ENCODE results near the gene RBMS1. TPM values are rescaled to one million over a fixed set of nuclear protein-coding genes. Genes with fewer than 3 reads are reported as not detected.
A peak's percentile ranks its signal among the peaks of the same experiment; 100 is the strongest.

Gene RBMS1
- total RNA-seq, 3 donors from 2014 or later = 81.3 to 96.2 (median 92.1) TPM

GRCh38 chr2:160430001-160430344, 63.6 kb downstream of the RBMS1 start:
- H3K27ac ChIP-seq = peak overlapping the region; percentile 20 to 35
- no peaks in the 10 kb centered on the region for H3K27me3 ChIP-seq
- TF ChIP-seq CTCF (IDR thresholded peaks at IDR 0.05) = no peak
- TF ChIP-seq POLR2AphosphoS5 (IDR thresholded peaks at IDR 0.05) = no peak
- TF ChIP-seq POLR2A (IDR thresholded peaks at IDR 0.05) = no peak
- peaks cover 0 to 3% of the 10 kb centered on the region in 2 donors for H3K9me3 ChIP-seq
- intact Hi-C loops (cut with DNase I; ENCODE audit: low total_unique reads) = no loop called here
- no peak for DNase-seq (ENCODE audit: low spot score in 2 of 2)
- no peak overlapping the region for H3K4me3 ChIP-seq
- H3K4me1 ChIP-seq = peaks cover 0 to 5% of the 10 kb centered on the region in 2 donors
- no peaks in the 10 kb centered on the region for H3K36me3 ChIP-seq

GRCh38 chr2:160429248-160430000, 64.2 kb downstream of the RBMS1 start:
- DNase-seq (ENCODE audit: low spot score in 2 of 2) = no peak
- H3K9me3 ChIP-seq = peaks cover 0 to 3% of the 10 kb centered on the region in 2 donors
- peaks cover 0 to 5% of the 10 kb centered on the region in 2 donors for H3K4me1 ChIP-seq
- peak overlapping the region; percentile 20 to 35 for H3K27ac ChIP-seq
- H3K27me3 ChIP-seq = no peaks in the 10 kb centered on the region
- no peaks in the 10 kb centered on the region for H3K36me3 ChIP-seq
- TF ChIP-seq CTCF (IDR thresholded peaks at IDR 0.05) (peak; percentile 22 to 62 (median 60)), POLR2AphosphoS5 (IDR thresholded peaks at IDR 0.05) (no peak)
- intact Hi-C loops (cut with DNase I; ENCODE audit: low total_unique reads) = loop anchor here (10.0 kb wide), 1 partner anchor 1605 kb away; no protein-coding TSS in a partner anchor
- H3K4me3 ChIP-seq = no peak overlapping the region

- Histone ChIP-seq H3K4me3 (peak overlapping the region in 2 of 3 donors; percentile 1 to 44), H3K27ac (peak overlapping the region; percentile 43 to 76), H3K36me3 (no peaks in the 10 kb centered on the region), H3K27me3 (no peaks in the 10 kb centered on the region), H3K9me3 (peaks cover 0 to 3% of the 10 kb centered on the region in 2 donors), H3K4me1 (peaks cover 0 to 5% of the 10 kb centered on the region in 2 donors)
- DNase-seq (ENCODE audit: low spot score in 2 of 2) = no peak
- TF ChIP-seq POLR2AphosphoS5 (IDR thresholded peaks at IDR 0.05) (no peak), POLR2A (IDR thresholded peaks at IDR 0.05) (no peak), CTCF (IDR thresholded peaks at IDR 0.05) (no peak)
- intact Hi-C loops (cut with DNase I; ENCODE audit: low total_unique reads) = loop anchor here (10.0 kb wide), 1 partner anchor 1606 kb away; no protein-coding TSS in a partner anchor
These were observed 65.2 kb downstream of the RBMS1 start for GRCh38 chr2:160428405-160428763.

- Histone ChIP-seq H3K4me3 (peak overlapping the region in 2 of 3 donors; percentile 1 to 44), H3K9me3 (peaks cover 0 to 3% of the 10 kb centered on the region in 2 donors), H3K27me3 (no peaks in the 10 kb centered on the region), H3K36me3 (no peaks in the 10 kb centered on the region), H3K27ac (peak overlapping the region; percentile 43 to 76), H3K4me1 (peaks cover 0 to 5% of the 10 kb centered on the region in 2 donors)
- DNase-seq (ENCODE audit: low spot score in 2 of 2) = peak in 1 of 2 donors; percentile 43
- intact Hi-C loops (cut with DNase I; ENCODE audit: low total_unique reads) = loop anchor here (10.0 kb wide), 1 partner anchor 1607 kb away; no protein-coding TSS in a partner anchor
- TF ChIP-seq CTCF (IDR thresholded peaks at IDR 0.05) (no peak), POLR2AphosphoS5 (IDR thresholded peaks at IDR 0.05) (no peak), POLR2A (IDR thresholded peaks at IDR 0.05) (no peak)
These were observed 65.8 kb downstream of the RBMS1 start for GRCh38 chr2:160427629-160428404.

All from breast epithelium (tissue), 4 donors.